T-helper 1 cell treated with Interleukin-12 subunit alpha and Interleukin-12 subunit beta and Interleukin-4 antibody, amounts not matched to agents 30 μg/mL and 1 μg/mL, for 36 hours (primary cell): ENCODE measurements around the gene C17orf75.

Source experiments
- H3K27ac Mint-ChIP-seq: one replicate; pipeline ENCODE4 v1.8.0; 2021; ENCODE audit warnings: mild to moderate bottlenecking, mixed read lengths
- H3K27me3 Mint-ChIP-seq: one replicate; pipeline ENCODE4 v1.8.0; 2021; ENCODE audit warnings: low read depth, mixed read lengths
- H3K36me3 Mint-ChIP-seq: one replicate; pipeline ENCODE4 v1.8.0; 2021; ENCODE audit warnings: low read depth, mixed read lengths
- H3K4me1 Mint-ChIP-seq: one replicate; pipeline ENCODE4 v1.8.0; 2021; ENCODE audit warnings: low read depth, mixed read lengths
- H3K4me3 Mint-ChIP-seq: one replicate; pipeline ENCODE4 v1.8.0; 2021; ENCODE audit warnings: mild to moderate bottlenecking, moderate library complexity, mixed read lengths
- H3K9me3 Mint-ChIP-seq: one replicate; pipeline ENCODE4 v1.8.0; 2021; ENCODE audit warnings: mixed read lengths

C17orf75 gene

GRCh38 chr17:32285746-32286517 is 56.0 kb downstream of the C17orf75 start:
- Mint-ChIP-seq H3K27ac (no peak overlapping the region), H3K27me3 (peaks cover 11% of the 10 kb centered on the region), H3K9me3 (no peaks in the 10 kb centered on the region), H3K4me3 (no peak overlapping the region), H3K36me3 (no peaks in the 10 kb centered on the region), H3K4me1 (no peaks in the 10 kb centered on the region)

DNA sequence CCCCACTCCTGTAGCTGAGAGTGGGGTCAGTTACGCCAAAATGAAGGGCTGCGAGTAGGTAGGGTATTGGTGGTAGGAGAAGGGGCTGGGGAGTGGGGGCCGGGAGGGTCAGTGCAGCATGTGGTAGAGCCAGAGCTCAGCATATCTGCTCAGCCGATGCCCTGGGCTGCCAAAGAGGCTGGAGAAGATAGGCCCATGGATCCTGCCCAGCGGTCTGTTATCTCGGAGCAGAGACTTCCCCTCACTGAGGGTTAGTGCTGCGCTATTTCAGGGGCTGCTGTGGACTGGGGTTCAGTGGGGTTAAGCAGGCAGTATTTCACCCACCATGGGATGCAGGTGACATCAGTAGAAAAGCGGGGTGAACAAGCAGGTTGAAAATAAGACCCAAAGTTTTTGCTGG is 56.7 kb downstream of the C17orf75 start:
- H3K9me3 Mint-ChIP-seq = no peaks in the 10 kb centered on the region
- H3K4me1 Mint-ChIP-seq = no peaks in the 10 kb centered on the region
- no peaks in the 10 kb centered on the region for H3K36me3 Mint-ChIP-seq
- H3K4me3 Mint-ChIP-seq = no peak overlapping the region
- H3K27ac Mint-ChIP-seq = no peak overlapping the region
- H3K27me3 Mint-ChIP-seq = peaks cover 11% of the 10 kb centered on the region

DNA sequence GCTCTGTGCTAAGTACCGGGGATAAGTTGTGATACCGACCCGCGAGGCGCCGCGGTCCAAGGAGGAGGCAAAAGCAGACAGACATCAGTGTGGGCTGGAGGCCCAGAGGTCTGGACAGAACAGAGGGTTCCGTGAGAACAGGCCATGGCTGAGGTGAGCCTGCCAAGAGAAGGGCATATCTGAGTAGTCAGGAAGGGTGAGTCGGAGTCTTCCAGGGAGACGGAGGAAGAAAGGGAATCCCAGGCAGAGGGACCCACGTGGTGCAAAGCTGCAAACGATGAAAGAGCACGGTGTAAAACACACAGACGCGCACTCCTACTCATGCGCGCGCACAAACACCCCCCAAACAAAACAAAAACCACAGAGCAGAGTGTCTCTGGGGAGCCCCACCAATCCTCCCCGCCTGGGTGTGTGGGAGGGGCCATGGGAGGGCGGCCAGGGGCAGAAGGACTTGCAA is 58.2 kb downstream of the C17orf75 start:
- no peak overlapping the region for H3K4me3 Mint-ChIP-seq
- no peak overlapping the region for H3K27ac Mint-ChIP-seq
- no peaks in the 10 kb centered on the region for H3K4me1 Mint-ChIP-seq
- H3K36me3 Mint-ChIP-seq = no peaks in the 10 kb centered on the region
- H3K9me3 Mint-ChIP-seq = no peaks in the 10 kb centered on the region
- H3K27me3 Mint-ChIP-seq = peaks cover 8% of the 10 kb centered on the region

GRCh38 chr17:32281011-32281451 is 60.9 kb downstream of the C17orf75 start:
- Mint-ChIP-seq H3K27ac (no peak overlapping the region), H3K4me3 (no peak overlapping the region), H3K27me3 (peaks cover 10% of the 10 kb centered on the region), H3K4me1 (no peaks in the 10 kb centered on the region), H3K9me3 (no peaks in the 10 kb centered on the region), H3K36me3 (no peaks in the 10 kb centered on the region)

- H3K4me1 Mint-ChIP-seq = no peaks in the 10 kb centered on the region
- H3K27me3 Mint-ChIP-seq = peaks cover 12% of the 10 kb centered on the region
- no peaks in the 10 kb centered on the region for H3K9me3 Mint-ChIP-seq
- H3K36me3 Mint-ChIP-seq = no peaks in the 10 kb centered on the region
- no peak overlapping the region for H3K27ac Mint-ChIP-seq
- no peak overlapping the region for H3K4me3 Mint-ChIP-seq
Observed at GRCh38 chr17:32279891-32280716, 61.9 kb downstream of the C17orf75 start.

DNA sequence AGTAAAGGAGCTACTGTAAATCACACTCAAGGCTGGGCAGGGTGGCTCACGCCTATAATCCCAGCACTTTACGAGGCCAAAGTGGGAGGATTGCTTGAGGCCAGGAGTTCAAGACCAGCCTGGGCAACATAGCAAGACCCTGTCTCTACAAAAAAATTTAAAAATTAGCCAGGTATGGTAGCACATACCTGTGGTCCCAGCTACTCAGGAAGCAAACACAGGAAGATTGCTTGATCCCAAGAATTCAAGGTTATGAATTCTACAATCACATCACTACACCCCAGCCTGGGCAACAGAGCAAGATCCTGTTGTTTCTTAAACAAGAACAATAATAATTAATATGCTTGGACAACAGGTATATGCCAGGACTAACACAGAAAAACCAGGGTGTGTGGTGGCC is 63.2 kb downstream of the C17orf75 start:
- Mint-ChIP-seq H3K36me3 (no peaks in the 10 kb centered on the region), H3K27me3 (peaks cover 7% of the 10 kb centered on the region), H3K27ac (no peak overlapping the region), H3K4me1 (no peaks in the 10 kb centered on the region), H3K4me3 (no peak overlapping the region), H3K9me3 (no peaks in the 10 kb centered on the region)
